Measurements from ENCODE around the gene SH3GL1. TPM values are rescaled to one million over a fixed set of nuclear protein-coding genes. Genes with fewer than 3 reads are reported as not detected.

The SH3GL1 gene
- total RNA-seq, 4 donors from 2014 or later = 49.4 to 77.2 (median 59.5) TPM

GRCh38 chr19:4414800-4415321, 14.5 kb upstream of the SH3GL1 start:
- intact Hi-C loops (cut with DNase I) = no loop called here

DNA sequence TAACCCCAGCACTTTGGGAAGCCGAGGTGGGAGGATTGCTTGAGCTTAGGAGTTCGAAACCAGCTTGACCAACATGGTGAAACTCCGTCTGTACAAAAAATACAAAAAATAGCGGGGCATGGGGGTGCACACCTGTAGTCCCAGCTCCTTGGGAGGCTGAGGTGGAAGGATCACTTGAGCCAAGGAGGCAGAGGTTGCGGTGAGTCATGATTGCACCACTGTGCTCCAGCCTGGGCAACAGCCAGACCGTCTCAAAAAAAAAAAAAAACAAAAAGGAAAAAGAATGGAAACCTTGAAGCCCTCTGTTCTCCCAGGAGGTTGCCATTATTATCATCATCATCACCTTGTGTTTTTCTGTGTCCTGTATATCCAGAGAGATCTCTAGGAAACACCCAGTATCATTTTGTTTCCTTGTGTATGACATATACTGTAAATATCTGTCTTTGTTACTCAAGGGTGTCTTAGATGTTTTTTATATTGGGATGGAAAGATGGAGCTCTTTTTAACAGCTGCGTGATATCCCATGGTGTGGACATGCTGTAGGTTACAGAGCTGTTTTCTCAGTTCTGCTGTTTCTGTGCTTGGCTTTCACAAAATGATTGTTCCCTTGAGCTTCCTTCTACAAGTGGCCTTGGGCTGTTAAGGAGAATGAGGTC, 13.9 kb upstream of the SH3GL1 start:
- 84% methylated on average over 7 of the region's 7 CpGs for WGBS
- H3K4me1 ChIP-seq = peaks cover 0 to 19% (median 17%) of the 10 kb centered on the region in 4 donors
- no peaks in the 10 kb centered on the region for H3K9me3 ChIP-seq
- intact Hi-C loops (cut with DNase I) = no loop called here
- H3K4me3 ChIP-seq = no peak overlapping the region
- H3K36me3 ChIP-seq = peaks cover 0 to 26% (median 9%) of the 10 kb centered on the region in 4 donors
- TF ChIP-seq POLR2AphosphoS5 (IDR thresholded peaks at IDR 0.05) = no peak
- no peak for TF ChIP-seq POLR2A (IDR thresholded peaks at IDR 0.05; ENCODE audit: low read depth)
- TF ChIP-seq EP300 (IDR thresholded peaks at IDR 0.05) = no peak
- TF ChIP-seq CTCF (IDR thresholded peaks at IDR 0.05) = no peak
- no peak for DNase-seq (ENCODE audit: extremely low spot score)
- no peak overlapping the region for H3K27ac ChIP-seq (replicated peaks in 1 of 4)
- no peaks in the 10 kb centered on the region for H3K27me3 ChIP-seq

More at GRCh38 chr19:4414800-4415321, 14.5 kb upstream of the SH3GL1 start:
- H3K36me3 ChIP-seq = peaks cover 0 to 20% (median 6%) of the 10 kb centered on the region in 4 donors
- TF ChIP-seq POLR2AphosphoS5 (IDR thresholded peaks at IDR 0.05) = no peak
- no peak for TF ChIP-seq CTCF (IDR thresholded peaks at IDR 0.05)
- no peak for TF ChIP-seq POLR2A (IDR thresholded peaks at IDR 0.05; ENCODE audit: low read depth)
- no peak for TF ChIP-seq EP300 (IDR thresholded peaks at IDR 0.05)
- WGBS = 67% methylated on average over 9 of the region's 9 CpGs
- H3K4me1 ChIP-seq = peaks cover 0 to 19% (median 17%) of the 10 kb centered on the region in 4 donors
- no peaks in the 10 kb centered on the region for H3K9me3 ChIP-seq
- H3K27ac ChIP-seq (replicated peaks in 1 of 4) = peak overlapping the region in 1 of 4 donors; percentile 41
- H3K27me3 ChIP-seq = no peaks in the 10 kb centered on the region
- no peak overlapping the region for H3K4me3 ChIP-seq
- no peak for DNase-seq (ENCODE audit: extremely low spot score)

DNA sequence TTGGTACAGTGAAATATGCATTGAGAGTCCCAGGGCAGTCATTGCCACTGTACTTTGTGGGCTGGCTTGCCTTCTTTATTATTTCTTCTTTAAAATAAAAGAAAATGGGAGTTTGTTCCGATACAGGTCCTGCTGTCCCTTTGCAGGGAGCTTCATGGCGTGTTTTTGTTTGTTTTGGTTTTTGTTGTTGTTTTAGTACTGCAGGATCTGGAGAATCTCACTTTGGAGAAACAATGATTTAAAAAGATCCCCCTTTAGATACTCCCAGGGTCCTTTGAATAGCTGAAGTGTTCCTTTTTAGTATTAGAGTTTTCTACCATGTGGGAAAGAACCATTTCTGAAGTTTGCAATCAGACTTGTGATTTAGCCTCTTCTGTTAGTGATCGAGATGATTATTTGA, 13.2 kb upstream of the SH3GL1 start:
- intact Hi-C loops (cut with DNase I) = no loop called here
- Histone ChIP-seq H3K27me3 (no peaks in the 10 kb centered on the region), H3K27ac (replicated peaks in 1 of 4) (no peak overlapping the region), H3K36me3 (peaks cover 0 to 28% (median 10%) of the 10 kb centered on the region in 4 donors), H3K4me3 (no peak overlapping the region), H3K4me1 (peaks cover 0 to 19% (median 17%) of the 10 kb centered on the region in 4 donors), H3K9me3 (no peaks in the 10 kb centered on the region)
- DNase-seq (ENCODE audit: extremely low spot score) = no peak
- TF ChIP-seq POLR2A (IDR thresholded peaks at IDR 0.05; ENCODE audit: low read depth) = no peak
- no peak for TF ChIP-seq EP300 (IDR thresholded peaks at IDR 0.05)
- no peak for TF ChIP-seq CTCF (IDR thresholded peaks at IDR 0.05)
- TF ChIP-seq POLR2AphosphoS5 (IDR thresholded peaks at IDR 0.05) = no peak
- WGBS = 95% methylated on average over 3 of the region's 3 CpGs

- H3K27ac ChIP-seq (replicated peaks in 1 of 4) = no peak overlapping the region
- peaks cover 0 to 3% (median under 1%) of the 10 kb centered on the region in 4 donors for H3K4me1 ChIP-seq
- H3K36me3 ChIP-seq = peaks cover 0 to 28% (median 10%) of the 10 kb centered on the region in 4 donors
- no peaks in the 10 kb centered on the region for H3K9me3 ChIP-seq
- H3K27me3 ChIP-seq = no peaks in the 10 kb centered on the region
- no peak for TF ChIP-seq POLR2AphosphoS5 (IDR thresholded peaks at IDR 0.05)
- TF ChIP-seq CTCF (IDR thresholded peaks at IDR 0.05) = no peak
- TF ChIP-seq POLR2A (IDR thresholded peaks at IDR 0.05; ENCODE audit: low read depth) = no peak
- no peak for TF ChIP-seq EP300 (IDR thresholded peaks at IDR 0.05)
- no peak for DNase-seq (ENCODE audit: extremely low spot score)
- intact Hi-C loops (cut with DNase I) = no loop called here
- WGBS = 92% methylated on average over 21 of the region's 23 CpGs
- no peak overlapping the region for H3K4me3 ChIP-seq
These were observed 9.0 kb upstream of the SH3GL1 start for GRCh38 chr19:4409123-4409933.
